ENCODE data around the gene VHLL. TPM values are rescaled to one million over a fixed set of nuclear protein-coding genes. Genes with fewer than 3 reads are reported as not detected.

Gene VHLL
- total RNA-seq (2021) (0.39 TPM in 1 of 3 replicates, not detected in the others), Bru-seq, nascent RNA (percentile 35 among the genes with signal in this experiment)
- long read RNA-seq, experiment 1, result 0 reads
- long read RNA-seq, experiment 2, result 0 reads
- long read RNA-seq, experiment 3, result 0 reads

DNA sequence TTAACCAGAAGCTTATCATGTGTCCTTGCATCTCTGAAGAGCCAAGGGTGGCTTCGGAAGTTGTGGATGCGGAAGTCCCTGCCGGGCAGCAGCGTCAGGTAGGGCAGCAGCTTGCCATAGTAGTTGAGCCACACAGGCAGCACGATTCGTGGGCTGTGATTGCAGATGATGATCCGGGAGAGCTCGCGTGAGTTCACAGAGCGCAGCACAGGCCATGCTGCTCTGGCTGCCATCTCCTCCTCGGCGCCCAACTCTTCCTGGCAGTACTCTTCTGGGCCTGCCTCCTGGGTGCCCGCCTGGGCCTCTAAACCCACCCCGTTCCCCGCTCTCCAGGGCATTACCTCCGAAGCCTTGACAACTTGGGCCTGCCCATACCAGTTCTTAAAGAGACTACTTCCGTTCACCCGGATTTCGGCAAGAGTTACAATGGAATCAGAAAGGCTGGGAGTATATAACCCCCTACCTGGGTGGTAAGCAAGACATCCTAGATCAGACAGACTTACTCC is at the start of gene VHLL:
Gene VHLL (minus strand): TSS at position 456 of the 506 bp plus-strand sequence. CDS start 118 bp downstream, at position 338.
- no peaks in the 10 kb centered on the region; the same call in 1 of the 2 replicates for H3K27me3 Mint-ChIP-seq (ENCODE audit: low read depth)
- H3K9me3 Mint-ChIP-seq, result no peaks in the 10 kb centered on the region
- peaks cover 5% of the 10 kb centered on the region for H3K4me1 Mint-ChIP-seq
- H3K36me3 Mint-ChIP-seq, result no peaks in the 10 kb centered on the region
- ChIA-PET POLR2A (no interaction called here), CTCF (no interaction called here)
- ATAC-seq (no peak), DNase-seq (ENCODE audit: low spot score) (no peak)
- H3K27ac Mint-ChIP-seq, result no peak within 1 kb of the TSS
- no peak for TF ChIP-seq E2F5 (CRISPR knock-in tag; IDR thresholded peaks at IDR 0.05)
- no peak for TF ChIP-seq ZNF317 (CRISPR knock-in tag; IDR thresholded peaks at IDR 0.05; ENCODE audit: borderline replicate concordance, low read depth)
- TF ChIP-seq, protein P1, sequence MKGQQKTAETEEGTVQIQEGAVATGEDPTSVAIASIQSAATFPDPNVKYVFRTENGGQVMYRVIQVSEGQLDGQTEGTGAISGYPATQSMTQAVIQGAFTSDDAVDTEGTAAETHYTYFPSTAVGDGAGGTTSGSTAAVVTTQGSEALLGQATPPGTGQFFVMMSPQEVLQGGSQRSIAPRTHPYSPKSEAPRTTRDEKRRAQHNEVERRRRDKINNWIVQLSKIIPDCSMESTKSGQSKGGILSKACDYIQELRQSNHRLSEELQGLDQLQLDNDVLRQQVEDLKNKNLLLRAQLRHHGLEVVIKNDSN (CRISPR knock-in tag; IDR thresholded peaks at IDR 0.05), result no peak
- no peak within 1 kb of the TSS for H3K4me3 Mint-ChIP-seq

DNA sequence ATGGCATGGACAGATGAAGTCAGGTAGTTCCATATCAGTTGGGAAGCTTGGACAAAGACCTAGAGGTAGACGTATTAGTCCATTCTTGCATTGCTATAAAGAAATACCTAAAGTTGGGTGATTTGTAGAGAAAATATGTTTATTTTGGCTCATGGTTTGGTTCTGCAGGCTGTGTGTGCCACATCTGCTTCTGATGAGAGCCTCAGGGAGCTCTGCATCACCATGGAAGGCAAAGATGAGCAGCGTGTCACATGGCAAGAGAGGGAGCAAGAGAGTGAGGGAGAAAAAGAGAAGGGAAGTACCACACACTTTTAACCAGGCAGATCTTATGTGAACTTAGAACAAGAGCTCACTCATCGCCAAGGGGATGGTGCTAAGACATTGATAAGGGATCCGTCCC is 48.2 kb upstream of the VHLL start:
- TF ChIP-seq MLX (CRISPR knock-in tag; IDR thresholded peaks at IDR 0.05), result no peak
- no peak for TF ChIP-seq GABPB1 (CRISPR knock-in tag; IDR thresholded peaks at IDR 0.05)
- TF ChIP-seq ZNF671 (CRISPR knock-in tag; IDR thresholded peaks at IDR 0.05), result no peak
- TF ChIP-seq IRF1 (CRISPR knock-in tag; IDR thresholded peaks at IDR 0.05), result no peak
- no peak for TF ChIP-seq ZNF416 (CRISPR knock-in tag; IDR thresholded peaks at IDR 0.05)
- TF ChIP-seq OVOL2 (CRISPR knock-in tag; IDR thresholded peaks at IDR 0.05; ENCODE audit: borderline replicate concordance), result no peak
- TF ChIP-seq, protein P2, sequence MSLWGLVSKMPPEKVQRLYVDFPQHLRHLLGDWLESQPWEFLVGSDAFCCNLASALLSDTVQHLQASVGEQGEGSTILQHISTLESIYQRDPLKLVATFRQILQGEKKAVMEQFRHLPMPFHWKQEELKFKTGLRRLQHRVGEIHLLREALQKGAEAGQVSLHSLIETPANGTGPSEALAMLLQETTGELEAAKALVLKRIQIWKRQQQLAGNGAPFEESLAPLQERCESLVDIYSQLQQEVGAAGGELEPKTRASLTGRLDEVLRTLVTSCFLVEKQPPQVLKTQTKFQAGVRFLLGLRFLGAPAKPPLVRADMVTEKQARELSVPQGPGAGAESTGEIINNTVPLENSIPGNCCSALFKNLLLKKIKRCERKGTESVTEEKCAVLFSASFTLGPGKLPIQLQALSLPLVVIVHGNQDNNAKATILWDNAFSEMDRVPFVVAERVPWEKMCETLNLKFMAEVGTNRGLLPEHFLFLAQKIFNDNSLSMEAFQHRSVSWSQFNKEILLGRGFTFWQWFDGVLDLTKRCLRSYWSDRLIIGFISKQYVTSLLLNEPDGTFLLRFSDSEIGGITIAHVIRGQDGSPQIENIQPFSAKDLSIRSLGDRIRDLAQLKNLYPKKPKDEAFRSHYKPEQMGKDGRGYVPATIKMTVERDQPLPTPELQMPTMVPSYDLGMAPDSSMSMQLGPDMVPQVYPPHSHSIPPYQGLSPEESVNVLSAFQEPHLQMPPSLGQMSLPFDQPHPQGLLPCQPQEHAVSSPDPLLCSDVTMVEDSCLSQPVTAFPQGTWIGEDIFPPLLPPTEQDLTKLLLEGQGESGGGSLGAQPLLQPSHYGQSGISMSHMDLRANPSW (CRISPR knock-in tag; conservative IDR thresholded peaks at IDR 0.05; ENCODE audit: low read depth), result no peak
- TF ChIP-seq GTF2I (CRISPR knock-in tag; conservative IDR thresholded peaks at IDR 0.05), result no peak
- TF ChIP-seq, protein P3, sequence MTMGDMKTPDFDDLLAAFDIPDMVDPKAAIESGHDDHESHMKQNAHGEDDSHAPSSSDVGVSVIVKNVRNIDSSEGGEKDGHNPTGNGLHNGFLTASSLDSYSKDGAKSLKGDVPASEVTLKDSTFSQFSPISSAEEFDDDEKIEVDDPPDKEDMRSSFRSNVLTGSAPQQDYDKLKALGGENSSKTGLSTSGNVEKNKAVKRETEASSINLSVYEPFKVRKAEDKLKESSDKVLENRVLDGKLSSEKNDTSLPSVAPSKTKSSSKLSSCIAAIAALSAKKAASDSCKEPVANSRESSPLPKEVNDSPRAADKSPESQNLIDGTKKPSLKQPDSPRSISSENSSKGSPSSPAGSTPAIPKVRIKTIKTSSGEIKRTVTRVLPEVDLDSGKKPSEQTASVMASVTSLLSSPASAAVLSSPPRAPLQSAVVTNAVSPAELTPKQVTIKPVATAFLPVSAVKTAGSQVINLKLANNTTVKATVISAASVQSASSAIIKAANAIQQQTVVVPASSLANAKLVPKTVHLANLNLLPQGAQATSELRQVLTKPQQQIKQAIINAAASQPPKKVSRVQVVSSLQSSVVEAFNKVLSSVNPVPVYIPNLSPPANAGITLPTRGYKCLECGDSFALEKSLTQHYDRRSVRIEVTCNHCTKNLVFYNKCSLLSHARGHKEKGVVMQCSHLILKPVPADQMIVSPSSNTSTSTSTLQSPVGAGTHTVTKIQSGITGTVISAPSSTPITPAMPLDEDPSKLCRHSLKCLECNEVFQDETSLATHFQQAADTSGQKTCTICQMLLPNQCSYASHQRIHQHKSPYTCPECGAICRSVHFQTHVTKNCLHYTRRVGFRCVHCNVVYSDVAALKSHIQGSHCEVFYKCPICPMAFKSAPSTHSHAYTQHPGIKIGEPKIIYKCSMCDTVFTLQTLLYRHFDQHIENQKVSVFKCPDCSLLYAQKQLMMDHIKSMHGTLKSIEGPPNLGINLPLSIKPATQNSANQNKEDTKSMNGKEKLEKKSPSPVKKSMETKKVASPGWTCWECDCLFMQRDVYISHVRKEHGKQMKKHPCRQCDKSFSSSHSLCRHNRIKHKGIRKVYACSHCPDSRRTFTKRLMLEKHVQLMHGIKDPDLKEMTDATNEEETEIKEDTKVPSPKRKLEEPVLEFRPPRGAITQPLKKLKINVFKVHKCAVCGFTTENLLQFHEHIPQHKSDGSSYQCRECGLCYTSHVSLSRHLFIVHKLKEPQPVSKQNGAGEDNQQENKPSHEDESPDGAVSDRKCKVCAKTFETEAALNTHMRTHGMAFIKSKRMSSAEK (CRISPR knock-in tag; IDR thresholded peaks at IDR 0.05; ENCODE audit: borderline replicate concordance), result no peak
- TF ChIP-seq, protein P4, sequence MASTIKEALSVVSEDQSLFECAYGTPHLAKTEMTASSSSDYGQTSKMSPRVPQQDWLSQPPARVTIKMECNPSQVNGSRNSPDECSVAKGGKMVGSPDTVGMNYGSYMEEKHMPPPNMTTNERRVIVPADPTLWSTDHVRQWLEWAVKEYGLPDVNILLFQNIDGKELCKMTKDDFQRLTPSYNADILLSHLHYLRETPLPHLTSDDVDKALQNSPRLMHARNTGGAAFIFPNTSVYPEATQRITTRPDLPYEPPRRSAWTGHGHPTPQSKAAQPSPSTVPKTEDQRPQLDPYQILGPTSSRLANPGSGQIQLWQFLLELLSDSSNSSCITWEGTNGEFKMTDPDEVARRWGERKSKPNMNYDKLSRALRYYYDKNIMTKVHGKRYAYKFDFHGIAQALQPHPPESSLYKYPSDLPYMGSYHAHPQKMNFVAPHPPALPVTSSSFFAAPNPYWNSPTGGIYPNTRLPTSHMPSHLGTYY (CRISPR knock-in tag; IDR thresholded peaks at IDR 0.05), result no peak
- TF ChIP-seq NR3C1 (CRISPR knock-in tag; conservative IDR thresholded peaks at IDR 0.05; ENCODE audit: low read depth), result no peak
- no peak for TF ChIP-seq SMAD3 (CRISPR knock-in tag; IDR thresholded peaks at IDR 0.05; ENCODE audit: borderline replicate concordance)
- TF ChIP-seq, protein P5, sequence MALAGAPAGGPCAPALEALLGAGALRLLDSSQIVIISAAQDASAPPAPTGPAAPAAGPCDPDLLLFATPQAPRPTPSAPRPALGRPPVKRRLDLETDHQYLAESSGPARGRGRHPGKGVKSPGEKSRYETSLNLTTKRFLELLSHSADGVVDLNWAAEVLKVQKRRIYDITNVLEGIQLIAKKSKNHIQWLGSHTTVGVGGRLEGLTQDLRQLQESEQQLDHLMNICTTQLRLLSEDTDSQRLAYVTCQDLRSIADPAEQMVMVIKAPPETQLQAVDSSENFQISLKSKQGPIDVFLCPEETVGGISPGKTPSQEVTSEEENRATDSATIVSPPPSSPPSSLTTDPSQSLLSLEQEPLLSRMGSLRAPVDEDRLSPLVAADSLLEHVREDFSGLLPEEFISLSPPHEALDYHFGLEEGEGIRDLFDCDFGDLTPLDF (CRISPR knock-in tag; IDR thresholded peaks at IDR 0.05), result no peak
- no peaks in the 10 kb centered on the region for H3K27me3 Mint-ChIP-seq (ENCODE audit: low read depth)
- ChIA-PET CTCF (interaction anchor here (0.6 to 1.9 kb wide), 5 partner anchors 9 to 133 kb away, joined by 3 to 11 read pairs (median 4); no protein-coding TSS in a partner anchor), POLR2A (no interaction called here)
- H3K4me3 Mint-ChIP-seq, result no peak overlapping the region
- DNase-seq (ENCODE audit: low spot score) (no peak), ATAC-seq (no peak)
- no peaks in the 10 kb centered on the region for H3K9me3 Mint-ChIP-seq
- no peak overlapping the region for H3K27ac Mint-ChIP-seq
- no peaks in the 10 kb centered on the region for H3K36me3 Mint-ChIP-seq
- no peaks in the 10 kb centered on the region for H3K4me1 Mint-ChIP-seq

Data from WTC11 (cell line).